Measurements from ENCODE around the gene PRKRA.

Gene PRKRA

DNA sequence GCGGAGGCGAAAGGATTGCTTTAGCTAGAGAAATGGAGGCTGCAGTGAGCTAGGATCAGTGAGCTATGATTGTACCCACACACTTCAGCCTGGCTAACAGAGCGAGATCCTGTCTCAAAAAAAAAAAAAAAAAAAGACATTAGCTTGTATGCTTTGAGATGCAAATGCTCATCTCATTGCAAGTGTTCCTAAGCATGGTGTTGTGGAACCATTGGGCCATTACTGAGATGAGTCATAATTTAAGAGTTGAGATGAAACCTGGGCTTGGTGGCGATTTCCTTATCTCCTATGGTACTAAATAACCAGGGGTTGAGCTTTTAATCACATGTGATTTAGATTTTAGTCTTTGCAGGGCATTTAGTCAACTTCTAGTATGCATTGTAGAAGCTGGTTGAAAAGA, 31.5 kb upstream of the PRKRA start:
- TF ChIP-seq, protein P1, sequence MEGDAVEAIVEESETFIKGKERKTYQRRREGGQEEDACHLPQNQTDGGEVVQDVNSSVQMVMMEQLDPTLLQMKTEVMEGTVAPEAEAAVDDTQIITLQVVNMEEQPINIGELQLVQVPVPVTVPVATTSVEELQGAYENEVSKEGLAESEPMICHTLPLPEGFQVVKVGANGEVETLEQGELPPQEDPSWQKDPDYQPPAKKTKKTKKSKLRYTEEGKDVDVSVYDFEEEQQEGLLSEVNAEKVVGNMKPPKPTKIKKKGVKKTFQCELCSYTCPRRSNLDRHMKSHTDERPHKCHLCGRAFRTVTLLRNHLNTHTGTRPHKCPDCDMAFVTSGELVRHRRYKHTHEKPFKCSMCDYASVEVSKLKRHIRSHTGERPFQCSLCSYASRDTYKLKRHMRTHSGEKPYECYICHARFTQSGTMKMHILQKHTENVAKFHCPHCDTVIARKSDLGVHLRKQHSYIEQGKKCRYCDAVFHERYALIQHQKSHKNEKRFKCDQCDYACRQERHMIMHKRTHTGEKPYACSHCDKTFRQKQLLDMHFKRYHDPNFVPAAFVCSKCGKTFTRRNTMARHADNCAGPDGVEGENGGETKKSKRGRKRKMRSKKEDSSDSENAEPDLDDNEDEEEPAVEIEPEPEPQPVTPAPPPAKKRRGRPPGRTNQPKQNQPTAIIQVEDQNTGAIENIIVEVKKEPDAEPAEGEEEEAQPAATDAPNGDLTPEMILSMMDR (conservative IDR thresholded peaks at IDR 0.05): no peak
- no peak for TF ChIP-seq ZFX (IDR thresholded peaks at IDR 0.05)
- no peak overlapping the region for H3K27ac ChIP-seq

DNA sequence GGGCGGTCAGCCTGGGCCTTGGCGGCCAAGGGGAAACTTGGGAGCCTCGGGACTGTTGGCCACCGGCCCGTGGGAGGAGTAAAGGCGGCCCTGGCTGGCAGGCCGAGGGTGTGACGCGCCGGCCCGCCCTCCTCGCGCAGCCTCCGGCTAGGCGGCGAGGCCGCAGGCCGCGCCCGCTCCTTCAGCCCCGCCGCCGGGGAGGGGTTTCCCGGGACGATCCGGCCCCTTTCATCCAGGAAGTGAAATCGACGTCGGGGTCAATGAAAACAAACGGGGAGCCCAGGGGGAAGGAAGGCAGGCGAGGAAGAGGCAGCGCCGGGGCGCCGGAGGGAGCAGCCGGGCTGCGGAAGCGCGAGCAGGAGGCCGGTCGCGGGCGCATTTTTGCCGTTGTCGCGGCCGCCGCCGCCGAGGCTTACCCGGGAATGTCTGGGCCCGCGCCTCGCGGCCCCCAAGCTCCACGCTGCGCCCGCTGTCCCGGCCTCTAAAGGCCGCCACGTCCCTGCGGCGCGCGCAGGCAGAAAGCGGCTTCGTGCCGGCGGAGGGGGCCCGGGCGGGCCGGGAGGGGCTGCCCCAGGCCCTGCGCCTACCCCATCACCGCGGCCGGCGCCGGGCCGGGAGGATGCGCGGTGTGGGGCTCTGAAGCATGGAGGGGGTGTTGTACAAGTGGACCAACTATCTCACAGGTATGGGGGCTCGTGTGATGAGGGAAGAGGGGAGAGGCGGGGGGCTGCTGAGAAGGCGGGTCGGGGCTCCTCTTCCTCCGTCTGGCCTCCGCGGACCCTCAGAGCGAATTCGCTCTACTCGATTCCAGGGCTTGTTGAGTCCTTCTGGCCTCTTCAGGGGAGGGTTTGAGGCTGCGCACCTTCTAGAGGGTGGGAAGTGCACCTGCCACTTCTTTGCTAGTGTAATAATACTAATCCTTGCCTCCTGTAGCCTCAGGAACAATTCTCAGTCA, 29.5 kb upstream of the PRKRA start, which contains the start of gene PLEKHA3:
Gene PLEKHA3, plus strand, starts transcription at position 231 of the 955 bp plus-strand sequence. Its CDS starts 413 bp downstream, at position 644.
- TF ChIP-seq, protein P1 (conservative IDR thresholded peaks at IDR 0.05): no peak
- TF ChIP-seq ZFX (IDR thresholded peaks at IDR 0.05): peak; percentile 77
- peak within 1 kb of the TSS; percentile 58 for H3K27ac ChIP-seq

DNA sequence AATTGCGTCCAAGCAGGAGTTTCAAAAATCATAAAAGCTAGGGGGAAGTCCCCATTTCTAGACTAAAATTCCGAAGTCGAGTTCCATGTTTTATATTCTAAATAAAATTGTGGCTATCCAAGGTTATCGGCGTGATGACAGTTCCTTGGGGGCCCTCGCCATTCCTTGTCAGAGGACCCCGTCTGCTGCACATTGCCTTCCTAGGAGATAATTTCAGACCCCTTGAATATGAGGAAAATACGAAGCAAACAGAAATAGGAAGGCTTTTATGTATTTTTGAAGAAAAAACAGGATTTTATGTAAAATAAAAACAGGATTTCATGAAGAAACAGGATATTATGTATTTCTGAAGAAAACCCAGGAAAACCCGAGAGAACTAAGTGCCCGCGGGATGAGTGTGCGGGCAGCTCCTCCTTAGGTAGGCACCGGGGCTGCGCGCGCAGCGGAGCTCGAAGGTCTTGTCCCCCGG, 28.8 kb upstream of the PRKRA start:
- peak overlapping the region; percentile 58 for H3K27ac ChIP-seq
- TF ChIP-seq, protein P1 (conservative IDR thresholded peaks at IDR 0.05): no peak
- TF ChIP-seq ZFX (IDR thresholded peaks at IDR 0.05): no peak

DNA sequence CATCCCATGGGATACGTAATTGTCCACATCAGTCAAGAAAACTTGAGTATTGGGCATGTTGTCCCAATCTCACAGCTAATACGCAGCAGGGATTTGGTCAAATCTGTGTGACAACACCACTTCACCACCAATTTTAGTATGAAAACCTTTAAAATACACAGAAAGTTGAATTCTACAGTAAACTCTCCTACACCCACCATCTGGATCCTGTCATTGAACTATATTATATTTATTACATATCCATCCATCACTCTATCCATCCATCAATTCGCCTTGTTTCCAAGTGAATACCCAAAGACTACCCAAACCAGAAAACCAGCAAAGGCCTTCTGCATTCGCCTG, 28.3 kb upstream of the PRKRA start:
- H3K27ac ChIP-seq: peak overlapping the region; percentile 72
- TF ChIP-seq, protein P1 (conservative IDR thresholded peaks at IDR 0.05): peak; percentile 57
- no peak for TF ChIP-seq ZFX (IDR thresholded peaks at IDR 0.05)

DNA sequence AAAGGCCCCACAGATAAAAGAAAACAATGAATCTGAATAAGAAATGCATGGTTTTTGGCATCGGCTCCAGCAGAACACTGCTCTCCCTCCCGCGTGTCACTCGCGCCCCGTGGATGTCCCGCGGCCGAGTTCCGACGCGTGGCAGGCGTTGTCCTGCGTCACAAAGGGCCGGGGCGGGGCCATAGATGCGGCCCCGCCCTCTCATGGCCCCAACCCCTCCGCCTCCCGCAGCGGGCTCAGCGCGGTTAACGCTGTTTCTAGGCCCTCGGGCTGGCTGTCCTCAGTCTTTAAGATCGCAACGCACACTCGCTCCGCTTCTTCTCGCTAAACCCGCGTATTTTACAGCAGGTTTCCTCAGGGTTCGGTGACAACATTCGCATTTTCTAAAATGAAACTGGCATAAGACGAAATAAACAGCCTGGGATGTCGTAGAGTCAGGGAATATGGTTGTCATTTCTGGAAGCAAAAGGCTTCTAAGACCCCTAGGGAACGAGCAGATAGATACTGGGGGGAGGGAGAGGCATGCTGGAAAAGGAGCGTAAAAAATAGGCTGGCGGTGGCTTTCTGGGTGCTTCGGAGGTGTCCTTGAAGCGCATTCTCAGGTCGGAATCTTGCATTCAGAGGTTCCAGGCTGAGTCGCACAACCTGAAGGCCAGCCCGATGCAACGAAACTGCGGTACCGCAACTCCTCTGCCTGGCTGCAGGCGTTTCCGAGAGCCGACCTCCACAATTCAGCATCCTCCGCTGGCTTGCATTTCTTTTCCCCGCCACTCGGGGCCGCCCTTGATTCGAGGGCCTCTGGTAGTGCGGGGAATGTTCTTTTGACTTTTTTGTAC, 27.7 kb upstream of the PRKRA start, which contains the start of gene FKBP7:
Gene FKBP7, minus strand, starts transcription at position 162 of the 836 bp plus-strand sequence. Its CDS starts 101 bp downstream, at position 61.
- TF ChIP-seq ZFX (IDR thresholded peaks at IDR 0.05): no peak
- TF ChIP-seq, protein P1 (conservative IDR thresholded peaks at IDR 0.05): peak; percentile 81
- H3K27ac ChIP-seq: peak within 1 kb of the TSS; percentile 72

DNA sequence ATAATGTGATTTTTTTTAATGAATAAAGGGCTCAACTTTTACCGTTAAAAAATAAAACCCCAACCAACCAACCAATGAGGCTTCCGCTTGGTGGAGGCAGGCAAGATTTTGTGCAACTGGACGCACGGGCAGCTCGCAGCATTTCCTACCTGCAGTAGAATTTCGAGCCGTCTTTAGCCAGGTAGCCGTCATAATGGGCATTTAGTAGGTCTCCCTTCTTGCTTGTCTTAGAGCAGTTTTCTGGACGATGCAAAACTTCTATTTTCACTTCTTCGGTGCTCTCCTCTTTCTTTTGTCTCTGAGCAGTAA, 27.1 kb upstream of the PRKRA start:
- TF ChIP-seq ZFX (IDR thresholded peaks at IDR 0.05): no peak
- TF ChIP-seq, protein P1 (conservative IDR thresholded peaks at IDR 0.05): no peak
- peak overlapping the region; percentile 72 for H3K27ac ChIP-seq
